HG03103 (cell line): ENCODE measurements around the gene C1orf174.
"Not testable (repeated sequence)": the region's sequence is repeated elsewhere in the genome, so short reads cannot be mapped to it uniquely, and the experiment has no call there.

Source experiments
- ATAC-seq: cut with Tn5 transposase; IDR thresholded peaks from one replicate; pipeline ENCODE4 v1.9.1; 2021; ENCODE audit warnings: low read depth; ENCODE audit not compliant: unreplicated experiment

The C1orf174 gene

DNA sequence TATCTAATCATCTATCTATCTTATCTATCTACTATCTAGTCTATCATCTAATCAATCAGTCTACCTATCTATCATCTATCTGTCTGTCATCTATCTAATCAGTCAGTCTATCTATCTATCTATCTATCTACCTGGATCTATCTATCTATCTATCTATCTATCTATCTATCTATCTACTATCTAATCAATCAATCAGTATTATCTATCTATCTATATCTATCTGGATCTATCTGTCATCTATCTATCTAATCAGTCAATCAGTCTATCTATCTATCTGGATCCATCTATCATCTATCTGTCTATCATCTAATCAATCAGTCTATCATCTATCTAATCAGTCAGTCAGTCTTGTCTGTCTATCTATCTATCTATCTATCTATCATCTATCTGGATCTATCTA lies 26.9 kb upstream of the C1orf174 start:
- no peak for ATAC-seq

DNA sequence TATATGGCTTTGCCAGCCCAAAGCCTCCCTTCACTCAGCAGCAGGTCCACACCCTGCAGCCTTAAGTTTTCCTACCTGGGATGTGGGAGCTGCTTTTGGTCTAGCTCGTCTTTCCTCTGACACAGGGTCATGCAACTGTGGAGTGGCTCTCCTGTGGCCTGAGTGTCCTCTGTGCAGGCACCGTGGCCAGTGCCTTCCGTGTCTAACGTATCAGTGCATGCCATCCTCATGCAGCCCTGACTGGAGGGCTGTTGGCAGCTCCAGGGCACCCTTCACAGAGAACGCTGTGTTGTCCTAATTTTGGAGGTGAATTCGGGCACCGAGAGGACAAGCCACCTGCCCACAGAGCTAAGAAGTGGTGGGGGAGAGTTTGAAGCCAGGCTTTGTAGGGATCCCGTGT lies 25.7 kb upstream of the C1orf174 start:
- no peak for ATAC-seq

DNA sequence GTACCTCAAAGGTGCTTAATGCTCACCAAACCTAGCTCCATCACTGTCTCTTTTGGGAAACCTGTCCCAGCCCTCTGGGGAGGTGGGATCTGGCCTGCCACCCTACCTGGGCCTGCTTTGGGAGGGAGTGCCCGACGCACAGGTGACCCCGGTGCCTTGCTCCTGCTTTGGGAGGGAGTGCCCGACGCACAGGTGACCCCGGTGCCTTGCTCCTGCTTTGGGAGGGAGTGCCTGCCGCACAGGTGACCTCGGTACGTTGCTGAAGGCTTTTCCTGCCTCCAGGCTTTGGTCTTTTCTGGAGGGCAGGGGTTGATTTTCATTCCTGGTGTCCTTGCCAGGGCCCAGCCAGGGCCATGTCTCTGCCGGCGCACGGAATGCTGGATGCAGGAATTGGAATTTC lies 25.2 kb upstream of the C1orf174 start:
- no peak for ATAC-seq

- no peak for ATAC-seq
Measured at GRCh38 chr1:3924825-3925220, 24.8 kb upstream of the C1orf174 start.

GRCh38 chr1:3924186-3924824 lies 24.2 kb upstream of the C1orf174 start:
- no peak for ATAC-seq

- no peak for ATAC-seq
Measured at GRCh38 chr1:3923378-3924185, 23.5 kb upstream of the C1orf174 start.

GRCh38 chr1:3922851-3923250 lies 22.8 kb upstream of the C1orf174 start:
- no peak for ATAC-seq

GRCh38 chr1:3922201-3922725 lies 22.2 kb upstream of the C1orf174 start:
- no peak for ATAC-seq

DNA sequence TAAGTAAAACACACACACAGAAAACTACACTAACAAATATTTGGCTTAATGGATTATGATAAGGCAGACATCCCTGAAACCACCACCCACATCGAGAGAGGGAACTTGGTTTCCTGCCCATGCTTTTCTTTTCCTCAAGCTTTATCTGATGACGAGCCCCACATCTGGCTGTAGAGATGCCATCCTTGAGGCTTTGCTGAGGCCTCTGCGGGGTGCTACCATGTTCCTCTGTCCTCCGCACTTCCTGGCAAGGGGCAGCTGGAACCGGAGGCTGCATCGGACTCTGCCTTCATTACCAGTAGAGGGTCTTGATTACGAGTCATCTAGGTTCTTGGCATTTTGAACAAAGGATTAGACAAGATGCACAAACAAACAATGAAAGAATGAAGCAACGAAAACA lies 21.7 kb upstream of the C1orf174 start:
- ATAC-seq, result no peak

GRCh38 chr1:3919706-3920105 lies 19.6 kb upstream of the C1orf174 start:
- no peak for ATAC-seq

GRCh38 chr1:3918966-3919611 lies 19.0 kb upstream of the C1orf174 start:
- ATAC-seq, result no peak

- not testable (repeated sequence) for ATAC-seq
Measured at GRCh38 chr1:3918359-3918758, 18.3 kb upstream of the C1orf174 start.

DNA sequence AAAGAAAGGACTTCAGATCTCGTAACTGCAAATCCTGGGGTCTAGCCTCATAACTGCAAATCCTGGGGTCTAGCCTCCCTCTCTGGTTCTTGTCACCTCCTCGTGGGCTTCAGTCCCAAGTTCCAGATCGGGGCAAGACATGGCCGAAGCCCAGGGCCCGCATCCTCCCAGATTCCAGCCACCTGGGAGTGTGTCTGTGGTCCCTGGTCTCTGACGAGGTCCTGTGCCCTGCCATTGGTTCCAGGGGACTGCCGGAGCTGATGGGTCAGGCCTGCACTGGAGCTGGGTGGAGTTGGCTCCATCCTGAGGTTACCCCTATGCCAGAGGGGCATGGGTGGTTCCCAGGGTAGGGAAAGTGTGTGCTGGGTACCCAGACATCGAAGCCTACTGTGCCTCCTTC lies 17.7 kb upstream of the C1orf174 start:
- no peak for ATAC-seq

GRCh38 chr1:3915551-3916121 lies 15.6 kb upstream of the C1orf174 start:
- no peak for ATAC-seq

GRCh38 chr1:3914911-3915310 lies 14.8 kb upstream of the C1orf174 start:
- ATAC-seq, result no peak

- ATAC-seq, result no peak
Measured at GRCh38 chr1:3914331-3914851, 14.3 kb upstream of the C1orf174 start.

DNA sequence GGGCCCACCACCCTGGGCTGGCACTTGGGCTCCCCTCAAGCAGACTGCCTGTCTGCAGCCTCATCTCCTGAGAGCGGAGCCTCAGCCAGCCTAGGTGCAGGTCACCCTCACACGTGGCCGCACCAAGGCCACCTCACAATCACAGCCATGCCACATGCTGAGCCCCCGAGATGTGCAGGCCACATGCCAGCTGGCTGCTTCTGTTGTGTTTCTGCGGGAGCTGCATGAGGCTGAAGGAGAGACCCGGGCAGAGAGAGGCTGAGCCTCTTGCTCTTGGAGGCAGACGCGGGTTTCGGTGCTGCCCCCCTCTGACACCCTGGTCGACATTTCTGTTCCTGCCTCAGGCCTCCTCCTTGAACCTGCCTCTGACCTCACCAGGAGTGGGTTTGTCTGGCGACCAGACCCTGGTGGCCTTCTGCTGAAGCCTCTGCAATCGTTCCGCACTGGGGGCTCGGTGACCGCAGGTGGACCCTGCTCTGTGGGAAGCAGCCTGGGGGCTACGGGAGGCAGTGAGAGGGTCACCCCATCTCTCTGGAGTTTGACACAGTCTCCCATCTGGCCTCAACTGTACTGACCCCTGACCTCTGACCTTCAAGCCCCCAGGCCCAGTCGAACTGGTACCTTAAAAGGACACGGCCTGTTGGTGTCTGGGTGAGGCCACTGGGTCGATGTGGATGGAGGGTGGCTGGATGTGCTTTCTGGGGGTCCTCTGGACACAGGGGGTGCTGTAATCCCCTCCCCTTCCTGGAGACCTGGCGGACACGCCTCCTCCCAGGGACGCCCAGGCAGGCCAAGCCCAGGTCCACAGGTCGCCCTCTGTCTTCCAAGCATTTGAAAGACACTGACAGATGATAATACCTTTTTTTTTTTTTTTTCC lies 13.0 kb upstream of the C1orf174 start:
- ATAC-seq, result no peak

DNA sequence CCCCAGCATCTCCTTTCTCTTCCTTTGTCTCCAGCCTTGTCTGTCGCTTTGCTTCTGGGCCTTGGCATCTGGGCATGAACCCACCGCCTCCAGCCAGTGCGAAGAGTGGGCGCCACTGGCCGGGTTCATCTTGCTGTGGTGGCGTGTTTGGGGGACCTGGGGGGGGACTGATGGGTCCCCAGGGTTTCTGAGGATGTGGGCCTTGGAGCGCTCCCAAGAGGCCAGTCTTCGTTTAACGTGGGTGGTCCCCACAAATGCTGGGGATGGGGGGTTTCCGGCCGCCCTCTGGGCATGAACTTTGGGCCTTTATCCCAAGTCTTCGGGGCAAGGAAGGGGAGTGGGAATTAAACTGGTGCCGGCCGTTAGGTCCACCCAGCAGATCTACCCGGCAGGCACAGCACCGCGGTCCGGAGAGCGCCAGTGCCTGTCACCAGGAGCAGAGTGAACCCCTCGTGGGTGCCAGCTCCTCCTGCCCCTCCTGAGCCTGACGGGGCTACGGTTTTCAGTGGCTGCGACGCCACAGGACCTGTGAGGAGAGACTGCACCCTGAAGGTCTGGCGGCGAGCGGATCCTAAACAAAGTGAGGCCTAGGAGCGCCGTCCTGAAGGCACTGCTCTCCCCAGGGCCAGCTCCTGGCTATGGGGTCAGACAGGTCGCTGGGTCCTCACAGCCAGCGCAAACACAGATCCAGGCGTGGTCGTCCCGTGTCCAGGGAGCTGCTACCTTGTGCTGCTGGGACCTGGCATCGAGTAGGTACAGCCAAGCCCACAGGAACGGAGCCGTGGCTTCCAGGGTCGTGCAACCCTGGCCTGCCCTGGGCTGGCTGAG lies 12.1 kb upstream of the C1orf174 start:
- ATAC-seq, result no peak
